HG02870 (cell line): Measurements from ENCODE around the gene TSKS.

ENCODE experiments used
- ATAC-seq: cut with Tn5 transposase; IDR thresholded peaks from one replicate; pipeline ENCODE4 v1.9.1; 2021; ENCODE audit warnings: mild to moderate bottlenecking, moderate library complexity; ENCODE audit not compliant: unreplicated experiment

The TSKS gene

GRCh38 chr19:49798574-49798973 lies 35.5 kb upstream of the TSKS start:
- ATAC-seq = no peak

- ATAC-seq = no peak
Measured at GRCh38 chr19:49795615-49796014, 32.5 kb upstream of the TSKS start.

GRCh38 chr19:49793561-49793840 lies 30.4 kb upstream of the TSKS start:
- ATAC-seq = no peak

GRCh38 chr19:49792829-49793560 lies 29.9 kb upstream of the TSKS start:
- no peak for ATAC-seq

GRCh38 chr19:49791776-49792445 lies 28.8 kb upstream of the TSKS start:
- no peak for ATAC-seq

GRCh38 chr19:49790866-49791265 lies 27.8 kb upstream of the TSKS start:
- ATAC-seq = no peak

GRCh38 chr19:49788857-49789256 lies 25.8 kb upstream of the TSKS start:
- ATAC-seq = no peak

GRCh38 chr19:49787746-49788145 lies 24.6 kb upstream of the TSKS start:
- ATAC-seq = no peak

- no peak for ATAC-seq
Measured at GRCh38 chr19:49786376-49786820, 23.3 kb upstream of the TSKS start.

GRCh38 chr19:49782515-49782914 lies 19.4 kb upstream of the TSKS start:
- no peak for ATAC-seq

GRCh38 chr19:49781394-49781793 lies 18.3 kb upstream of the TSKS start:
- ATAC-seq = no peak

- no peak for ATAC-seq
Measured at GRCh38 chr19:49780861-49781260, 17.8 kb upstream of the TSKS start.

GRCh38 chr19:49779731-49780555 lies 16.8 kb upstream of the TSKS start:
- no peak for ATAC-seq

- no peak for ATAC-seq
Measured at GRCh38 chr19:49776371-49776764, 13.3 kb upstream of the TSKS start.

- no peak for ATAC-seq
Measured at GRCh38 chr19:49775742-49776370, 12.8 kb upstream of the TSKS start.

GRCh38 chr19:49774969-49775368 lies 11.9 kb upstream of the TSKS start:
- ATAC-seq = no peak

GRCh38 chr19:49773663-49774350 lies 10.7 kb upstream of the TSKS start:
- ATAC-seq = no peak

GRCh38 chr19:49772850-49773432 lies 9.8 kb upstream of the TSKS start:
- no peak for ATAC-seq

GRCh38 chr19:49771674-49772139 lies 8.6 kb upstream of the TSKS start:
- ATAC-seq = no peak

- no peak for ATAC-seq
Measured at GRCh38 chr19:49770529-49770928, 7.4 kb upstream of the TSKS start.
